Loucy (cell line): ENCODE data around the gene TSPAN8.

Experiments used
- H2AFZ ChIP-seq: fragments of 200-600 bp; sonication (generic); 2 replicates; pipeline ENCODE4 v1.6.0; 2016; ENCODE audit warnings: antibody characterized with exemption, mild to moderate bottlenecking, low read length, moderate library complexity
- H3F3A ChIP-seq: fragments of 200-600 bp; 2 replicates; pipeline ENCODE4 v1.6.0; 2016; ENCODE audit warnings: antibody characterized with exemption, low read depth, mild to moderate bottlenecking
- H3K27me3 ChIP-seq: fragments of 200-600 bp; sonication (generic); 2 replicates; pipeline ENCODE4 v1.6.1; 2014; ENCODE audit warnings: low read length, mild to moderate bottlenecking; ENCODE audit not compliant: insufficient read depth, poor library complexity, severe bottlenecking
- H3K36me3 ChIP-seq: fragments of 200-600 bp; sonication (generic); 2 replicates; pipeline ENCODE4 v1.6.1; 2016; ENCODE audit warnings: low read length; ENCODE audit not compliant: insufficient read depth
- H3K4me1 ChIP-seq: fragments of 200-600 bp; sonication (generic); 2 replicates; pipeline ENCODE4 v1.5.1; 2014; ENCODE audit warnings: low read length, mild to moderate bottlenecking; ENCODE audit not compliant: insufficient read depth, poor library complexity, severe bottlenecking
- H3K4me2 ChIP-seq: fragments of 200-600 bp; sonication (generic); 2 replicates; pipeline ENCODE4 v1.6.0; 2014; ENCODE audit warnings: antibody characterized with exemption, low read length, low read depth, mild to moderate bottlenecking; ENCODE audit not compliant: poor library complexity, severe bottlenecking
- H3K4me3 ChIP-seq: fragments of 200-600 bp; sonication (generic); 2 replicates; pipeline ENCODE4 v1.5.1; 2014; ENCODE audit warnings: low read length, mild to moderate bottlenecking, mixed read lengths; ENCODE audit not compliant: poor library complexity, severe bottlenecking
- H3K79me2 ChIP-seq: fragments of 200-600 bp; sonication (generic); 2 replicates; pipeline ENCODE4 v1.6.1; 2014; ENCODE audit warnings: low read length; ENCODE audit not compliant: insufficient read depth
- H3K9ac ChIP-seq: fragments of 200-600 bp; sonication (generic); 2 replicates; pipeline ENCODE4 v1.6.0; 2014; ENCODE audit warnings: mild to moderate bottlenecking, low read depth, low read length, moderate library complexity; ENCODE audit not compliant: poor library complexity, severe bottlenecking
- H3K9me2 ChIP-seq: fragments of 200-600 bp; sonication (generic); replicated peaks from 2 replicates; pipeline ENCODE4 v1.6.1; 2016; ENCODE audit warnings: low read depth, low read length, mixed read lengths
- H3K9me3 ChIP-seq: fragments of 200-600 bp; sonication (generic); 2 replicates; pipeline ENCODE4 v1.6.1; 2014; ENCODE audit warnings: mild to moderate bottlenecking, antibody characterized with exemption, low read length, low read depth; ENCODE audit not compliant: insufficient read depth
- H4K20me1 ChIP-seq: fragments of 200-600 bp; sonication (generic); 2 replicates; pipeline ENCODE4 v1.6.0; 2014; ENCODE audit warnings: antibody characterized with exemption, low read length, mild to moderate bottlenecking; ENCODE audit not compliant: insufficient read depth, poor library complexity, severe bottlenecking
- CTCF ChIP-seq: fragments of 200-600 bp; sonication (generic); conservative IDR thresholded peaks from 2 replicates; pipeline ENCODE4 v1.5.1; 2014; ENCODE audit warnings: mild to moderate bottlenecking, antibody characterized with exemption, low read length
- EZH2phosphoT487 ChIP-seq: fragments of 200-600 bp; IDR thresholded peaks from 2 replicates; pipeline ENCODE4 v1.6.1; 2018; ENCODE audit warnings: antibody characterized with exemption, mild to moderate bottlenecking, moderate library complexity, borderline replicate concordance

TSPAN8 gene

GRCh38 chr12:71135077-71135811, 22.6 kb downstream of the TSPAN8 start:
- H2AFZ ChIP-seq = peak overlapping the region; percentile 56
- H3K4me3 ChIP-seq = peak overlapping the region; percentile 60
- no peak for TF ChIP-seq CTCF
- TF ChIP-seq EZH2phosphoT487 = no peak
- no peaks in the 10 kb centered on the region for H4K20me1 ChIP-seq
- peak overlapping the region; percentile 76 for H3K4me2 ChIP-seq
- H3K4me1 ChIP-seq = peaks cover 39% of the 10 kb centered on the region
- no peaks in the 10 kb centered on the region for H3K9me2 ChIP-seq
- H3K9ac ChIP-seq = peak overlapping the region; percentile 41
- H3F3A ChIP-seq = no peaks in the 10 kb centered on the region
- no peaks in the 10 kb centered on the region for H3K36me3 ChIP-seq
- no peaks in the 10 kb centered on the region for H3K79me2 ChIP-seq
- no peaks in the 10 kb centered on the region for H3K9me3 ChIP-seq
- no peaks in the 10 kb centered on the region for H3K27me3 ChIP-seq

GRCh38 chr12:71134405-71134804, 23.4 kb downstream of the TSPAN8 start:
- Histone ChIP-seq H3F3A (no peaks in the 10 kb centered on the region), H3K9ac (no peak overlapping the region), H4K20me1 (no peaks in the 10 kb centered on the region)

DNA sequence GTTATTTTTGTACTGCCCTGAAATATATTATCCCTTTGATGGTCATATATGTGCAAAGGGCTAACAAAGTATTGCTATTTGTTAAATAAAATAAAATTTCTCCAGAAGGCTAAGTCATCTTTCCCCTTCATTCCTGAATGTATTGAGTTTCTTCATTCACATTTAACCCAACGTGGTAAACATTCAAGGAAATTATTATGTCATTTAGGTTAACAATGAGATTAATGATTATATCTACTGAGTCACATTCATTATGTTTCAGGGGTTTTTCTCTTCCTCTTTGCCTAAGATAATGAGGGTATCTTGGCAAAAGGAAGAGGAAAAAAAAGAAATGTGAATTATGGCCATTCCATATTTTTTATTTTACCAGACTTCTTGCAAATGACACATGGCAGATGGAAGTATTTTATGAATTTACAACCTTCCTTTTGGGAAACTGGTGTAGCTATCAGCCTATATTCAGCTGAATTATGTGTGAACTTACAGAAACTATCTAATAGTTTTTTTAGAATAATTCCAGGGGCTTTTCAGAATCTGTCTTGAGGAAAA, 27.2 kb downstream of the TSPAN8 start:
- H3K4me2 ChIP-seq = no peak overlapping the region
- H3K9ac ChIP-seq = no peak overlapping the region
- no peak overlapping the region for H2AFZ ChIP-seq
- H3K4me3 ChIP-seq = no peak overlapping the region
- H3F3A ChIP-seq = no peaks in the 10 kb centered on the region
- H3K4me1 ChIP-seq = peaks cover 31% of the 10 kb centered on the region
- H3K79me2 ChIP-seq = no peaks in the 10 kb centered on the region
- H3K9me2 ChIP-seq = no peaks in the 10 kb centered on the region
- H3K36me3 ChIP-seq = no peaks in the 10 kb centered on the region
- no peaks in the 10 kb centered on the region for H3K9me3 ChIP-seq
- H3K27me3 ChIP-seq = no peaks in the 10 kb centered on the region
- TF ChIP-seq CTCF = no peak
- TF ChIP-seq EZH2phosphoT487 = no peak
- H4K20me1 ChIP-seq = no peaks in the 10 kb centered on the region

More at GRCh38 chr12:71134405-71134804, 23.4 kb downstream of the TSPAN8 start:
- Histone ChIP-seq H3K79me2 (no peaks in the 10 kb centered on the region), H3K9me2 (no peaks in the 10 kb centered on the region), H2AFZ (no peak overlapping the region), H3K27me3 (no peaks in the 10 kb centered on the region), H3K9me3 (no peaks in the 10 kb centered on the region), H3K36me3 (no peaks in the 10 kb centered on the region), H3K4me1 (peaks cover 39% of the 10 kb centered on the region), H3K4me3 (no peak overlapping the region), H3K4me2 (peak overlapping the region; percentile 11)
- TF ChIP-seq CTCF (no peak), EZH2phosphoT487 (no peak)
